Measurements from ENCODE around the gene LINC00305.

LINC00305 gene

GRCh38 chr18:64097497-64097896, 51.4 kb downstream of the LINC00305 start:
- TF ChIP-seq GATA3 (IDR thresholded peaks at IDR 0.05; ENCODE audit: low read depth, low read length) (no peak), GATA2 (IDR thresholded peaks at IDR 0.05; ENCODE audit: low read depth, low read length) (no peak)

DNA sequence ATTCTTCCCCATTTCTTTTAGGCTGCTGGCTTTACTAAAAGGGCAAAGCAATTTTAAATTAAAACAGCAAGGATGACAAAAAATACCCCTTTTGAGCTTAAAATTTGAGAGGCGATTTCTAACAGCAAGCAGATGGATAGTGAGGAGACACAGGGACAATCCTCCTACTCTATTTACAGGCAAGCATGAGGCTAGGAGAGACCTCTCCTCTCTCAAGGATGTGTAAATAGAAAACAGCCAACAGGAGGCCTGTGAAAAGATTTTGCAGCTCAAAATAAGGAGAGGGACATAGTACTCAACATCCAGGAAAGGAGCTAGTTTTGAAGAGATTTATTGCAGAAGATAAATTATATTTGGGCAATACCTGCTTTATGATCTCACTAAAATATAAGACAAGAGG, 53.8 kb downstream of the LINC00305 start:
- TF ChIP-seq GATA3 (IDR thresholded peaks at IDR 0.05; ENCODE audit: low read depth, low read length) (no peak), GATA2 (IDR thresholded peaks at IDR 0.05; ENCODE audit: low read depth, low read length) (no peak)

DNA sequence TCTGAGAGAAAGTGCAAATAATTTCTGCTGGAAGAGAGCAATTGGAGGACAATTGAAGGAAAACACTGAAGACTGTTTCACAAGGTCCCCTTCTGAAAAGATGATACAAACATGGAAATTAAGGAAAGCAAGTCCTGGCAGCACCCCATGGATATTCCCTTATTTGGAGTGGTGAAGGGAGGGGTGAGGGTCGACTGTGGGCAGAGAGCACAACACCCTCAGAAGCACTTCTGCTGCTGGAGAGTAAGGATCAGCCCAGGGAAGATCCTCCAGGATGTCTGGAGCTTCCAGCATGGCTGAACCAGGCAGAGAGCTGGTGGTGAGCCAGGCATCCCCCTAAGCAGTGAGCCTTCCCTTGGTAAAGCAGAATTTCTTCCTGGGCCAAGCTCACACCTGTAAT, 54.7 kb downstream of the LINC00305 start:
- TF ChIP-seq GATA2 (IDR thresholded peaks at IDR 0.05; ENCODE audit: low read depth, low read length): no peak
- TF ChIP-seq GATA3 (IDR thresholded peaks at IDR 0.05; ENCODE audit: low read depth, low read length): no peak

DNA sequence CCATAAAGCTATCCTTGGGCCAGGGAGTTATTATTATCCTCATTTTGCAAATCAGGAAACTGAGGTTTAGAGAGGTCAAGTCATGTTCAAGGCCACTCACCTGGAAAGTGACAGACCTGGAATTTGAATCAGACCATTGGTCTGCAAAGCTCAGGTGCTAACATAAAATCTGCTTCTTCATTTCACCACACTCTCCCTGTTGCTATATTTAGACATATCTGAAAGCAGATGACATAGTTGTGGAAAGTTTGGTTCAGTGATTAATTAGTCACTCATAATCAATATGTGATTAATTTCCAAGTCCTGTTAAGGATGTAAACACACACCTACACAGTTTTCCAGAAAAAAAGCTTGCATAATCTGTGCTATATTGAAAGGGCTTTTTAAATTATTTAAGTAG, 57.4 kb downstream of the LINC00305 start:
- no peak for TF ChIP-seq GATA2 (IDR thresholded peaks at IDR 0.05; ENCODE audit: low read depth, low read length)
- TF ChIP-seq GATA3 (IDR thresholded peaks at IDR 0.05; ENCODE audit: low read depth, low read length): no peak

DNA sequence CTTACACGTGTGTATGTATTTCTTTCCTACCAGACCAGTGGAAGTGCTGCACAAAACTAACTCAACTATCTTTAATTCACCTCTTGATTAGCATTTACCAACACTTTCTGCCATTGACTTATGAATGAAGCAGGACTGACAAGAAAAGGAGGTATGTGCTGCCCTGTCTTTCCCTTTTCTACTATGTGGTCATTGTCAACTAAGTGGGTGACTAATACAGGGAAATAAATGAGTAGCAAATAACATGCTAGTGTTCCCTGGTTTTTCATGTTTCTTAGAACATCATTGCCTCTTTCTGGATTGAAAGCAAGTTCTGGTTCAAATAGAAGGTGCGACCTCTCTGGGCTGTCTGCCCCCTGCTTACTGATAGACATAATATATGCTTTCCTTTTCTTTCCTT, 58.0 kb downstream of the LINC00305 start:
- TF ChIP-seq GATA3 (IDR thresholded peaks at IDR 0.05; ENCODE audit: low read depth, low read length): no peak
- TF ChIP-seq GATA2 (IDR thresholded peaks at IDR 0.05; ENCODE audit: low read depth, low read length): no peak

GRCh38 chr18:64083916-64084315, 65.0 kb downstream of the LINC00305 start:
- TF ChIP-seq GATA2 (IDR thresholded peaks at IDR 0.05; ENCODE audit: low read depth, low read length): no peak
- no peak for TF ChIP-seq GATA3 (IDR thresholded peaks at IDR 0.05; ENCODE audit: low read depth, low read length)

DNA sequence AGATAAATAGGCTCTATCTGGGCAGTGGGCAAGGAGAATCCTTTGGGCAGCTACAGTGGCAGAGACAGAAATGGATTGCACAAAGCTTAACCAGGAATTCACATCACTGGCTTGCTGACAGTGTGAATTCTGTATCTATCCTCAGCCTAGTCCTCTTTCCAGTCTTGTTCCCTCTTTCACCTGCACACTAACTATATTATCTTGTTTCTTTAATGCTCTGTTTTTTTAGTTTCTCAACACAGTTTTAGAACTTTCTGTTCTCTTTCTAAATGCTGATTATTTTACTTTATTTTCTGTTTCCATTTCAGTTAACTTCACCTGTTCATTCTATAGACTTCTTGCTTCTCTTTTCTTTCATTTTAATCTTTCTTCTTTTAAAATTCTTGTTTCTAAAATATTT, 66.4 kb downstream of the LINC00305 start:
- TF ChIP-seq GATA2 (IDR thresholded peaks at IDR 0.05; ENCODE audit: low read depth, low read length) (no peak), GATA3 (IDR thresholded peaks at IDR 0.05; ENCODE audit: low read depth, low read length) (no peak)

- TF ChIP-seq GATA2 (IDR thresholded peaks at IDR 0.05; ENCODE audit: low read depth, low read length): no peak
- no peak for TF ChIP-seq GATA3 (IDR thresholded peaks at IDR 0.05; ENCODE audit: low read depth, low read length)
These were observed 66.8 kb downstream of the LINC00305 start for GRCh38 chr18:64082054-64082453.

DNA sequence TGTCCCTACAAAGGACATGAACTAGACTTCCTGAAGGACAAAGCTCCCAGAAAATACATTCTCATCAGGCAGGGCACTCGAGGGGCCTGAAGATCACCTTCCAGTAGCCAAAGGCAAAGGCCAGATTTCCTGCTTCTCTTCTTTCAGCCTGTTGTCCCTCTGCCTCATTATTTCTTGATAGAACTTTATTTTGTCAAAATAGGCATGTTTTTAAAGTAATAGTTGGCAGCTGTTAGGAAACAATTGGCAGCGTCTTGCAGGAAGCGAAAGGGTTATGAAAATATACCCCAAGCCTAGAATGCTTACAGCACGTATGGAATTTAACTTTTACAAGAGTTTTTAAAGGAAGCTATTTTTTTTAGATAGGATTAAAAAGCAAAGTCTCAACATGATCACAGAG, 74.9 kb downstream of the LINC00305 start:
- no peak for TF ChIP-seq GATA2 (IDR thresholded peaks at IDR 0.05; ENCODE audit: low read depth, low read length)

- TF ChIP-seq GATA3 (IDR thresholded peaks at IDR 0.05; ENCODE audit: low read depth, low read length) (no peak), GATA2 (IDR thresholded peaks at IDR 0.05; ENCODE audit: low read depth, low read length) (no peak)
These were observed 93.9 kb downstream of the LINC00305 start for GRCh38 chr18:64055019-64055418.

GRCh38 chr18:64053246-64053645, 95.6 kb downstream of the LINC00305 start:
- no peak for TF ChIP-seq GATA3 (IDR thresholded peaks at IDR 0.05; ENCODE audit: low read depth, low read length)
- no peak for TF ChIP-seq GATA2 (IDR thresholded peaks at IDR 0.05; ENCODE audit: low read depth, low read length)

DNA sequence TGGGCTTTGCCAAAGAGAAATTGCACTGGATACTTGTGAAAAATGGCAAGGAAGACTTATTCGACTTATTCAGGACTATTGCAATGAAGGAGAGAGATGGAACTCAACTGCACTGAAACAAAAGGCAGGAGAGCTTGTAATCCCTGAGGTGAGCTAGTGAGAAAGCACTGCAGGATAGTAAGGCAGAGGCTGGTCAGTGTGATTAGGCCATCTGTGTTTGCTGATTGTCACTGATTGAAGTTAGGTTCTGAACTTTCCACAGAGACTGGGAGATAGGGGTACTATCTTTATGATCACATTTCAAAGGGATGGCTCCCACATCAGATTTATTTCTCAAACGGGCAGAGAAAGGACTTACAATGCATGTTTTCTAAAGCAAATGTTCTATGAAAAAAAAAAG, 96.1 kb downstream of the LINC00305 start:
- TF ChIP-seq GATA2 (IDR thresholded peaks at IDR 0.05; ENCODE audit: low read depth, low read length) (no peak), GATA3 (IDR thresholded peaks at IDR 0.05; ENCODE audit: low read depth, low read length) (no peak)

GRCh38 chr18:64044616-64045015, 104.3 kb downstream of the LINC00305 start:
- TF ChIP-seq GATA2 (IDR thresholded peaks at IDR 0.05; ENCODE audit: low read depth, low read length): no peak
- no peak for TF ChIP-seq GATA3 (IDR thresholded peaks at IDR 0.05; ENCODE audit: low read depth, low read length)

GRCh38 chr18:64042728-64043358, 106.0 kb downstream of the LINC00305 start:
- no peak for TF ChIP-seq GATA2 (IDR thresholded peaks at IDR 0.05; ENCODE audit: low read depth, low read length)
- no peak for TF ChIP-seq GATA3 (IDR thresholded peaks at IDR 0.05; ENCODE audit: low read depth, low read length)

GRCh38 chr18:64037812-64038414, 111.0 kb downstream of the LINC00305 start:
- no peak for TF ChIP-seq GATA3 (IDR thresholded peaks at IDR 0.05; ENCODE audit: low read depth, low read length)
- TF ChIP-seq GATA2 (IDR thresholded peaks at IDR 0.05; ENCODE audit: low read depth, low read length): no peak

GRCh38 chr18:64032312-64032711, 116.6 kb downstream of the LINC00305 start:
- TF ChIP-seq GATA3 (IDR thresholded peaks at IDR 0.05; ENCODE audit: low read depth, low read length) (no peak), GATA2 (IDR thresholded peaks at IDR 0.05; ENCODE audit: low read depth, low read length) (no peak)

Data from SH-SY5Y (cell line).